ENCODE results near the gene BLTP3A.
"Not testable (repeated sequence)": the region's sequence is repeated elsewhere in the genome, so short reads cannot be mapped to it uniquely, and the experiment has no call there.

The BLTP3A gene, protein sequence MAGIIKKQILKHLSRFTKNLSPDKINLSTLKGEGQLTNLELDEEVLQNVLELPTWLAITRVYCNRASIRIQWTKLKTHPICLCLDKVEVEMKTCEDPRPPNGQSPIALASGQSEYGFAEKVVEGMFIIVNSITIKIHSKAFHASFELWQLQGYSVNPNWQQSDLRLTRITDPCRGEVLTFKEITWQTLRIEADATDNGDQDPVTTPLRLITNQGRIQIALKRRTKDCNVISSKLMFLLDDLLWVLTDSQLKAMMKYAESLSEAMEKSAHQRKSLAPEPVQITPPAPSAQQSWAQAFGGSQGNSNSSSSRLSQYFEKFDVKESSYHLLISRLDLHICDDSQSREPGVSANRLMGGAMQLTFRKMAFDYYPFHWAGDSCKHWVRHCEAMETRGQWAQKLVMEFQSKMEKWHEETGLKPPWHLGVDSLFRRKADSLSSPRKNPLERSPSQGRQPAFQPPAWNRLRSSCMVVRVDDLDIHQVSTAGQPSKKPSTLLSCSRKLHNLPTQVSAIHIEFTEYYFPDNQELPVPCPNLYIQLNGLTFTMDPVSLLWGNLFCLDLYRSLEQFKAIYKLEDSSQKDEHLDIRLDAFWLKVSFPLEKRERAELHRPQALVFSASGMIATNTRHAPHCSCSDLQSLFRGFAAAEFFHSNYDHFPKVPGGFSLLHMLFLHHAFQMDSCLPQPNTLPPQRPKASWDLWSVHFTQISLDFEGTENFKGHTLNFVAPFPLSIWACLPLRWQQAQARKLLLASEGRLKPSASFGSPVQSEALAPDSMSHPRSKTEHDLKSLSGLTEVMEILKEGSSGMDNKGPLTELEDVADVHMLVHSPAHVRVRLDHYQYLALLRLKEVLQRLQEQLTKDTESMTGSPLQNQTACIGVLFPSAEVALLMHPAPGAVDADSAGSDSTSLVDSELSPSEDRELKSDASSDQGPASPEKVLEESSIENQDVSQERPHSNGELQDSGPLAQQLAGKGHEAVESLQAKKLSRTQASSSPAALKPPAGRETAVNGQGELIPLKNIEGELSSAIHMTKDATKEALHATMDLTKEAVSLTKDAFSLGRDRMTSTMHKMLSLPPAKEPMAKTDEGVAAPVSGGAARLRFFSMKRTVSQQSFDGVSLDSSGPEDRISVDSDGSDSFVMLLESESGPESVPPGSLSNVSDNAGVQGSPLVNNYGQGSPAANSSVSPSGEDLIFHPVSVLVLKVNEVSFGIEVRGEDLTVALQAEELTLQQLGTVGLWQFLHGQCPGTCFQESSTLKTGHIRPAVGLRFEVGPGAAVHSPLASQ (N-terminal part only)

GRCh38 chr6:34791701-34792604 lies at the start of gene BLTP3A:
Gene BLTP3A (plus strand): TSS chr6:34792083. CDS start chr6:34792251, 168 bp downstream.
- no peaks in the 10 kb centered on the region for H3K36me3 ChIP-seq (ENCODE audit: control insufficient read depth, insufficient read depth, low read length)
- H3K9me3 ChIP-seq (ENCODE audit: control insufficient read depth, insufficient read depth, low read length): no peaks in the 10 kb centered on the region
- H3K27ac ChIP-seq (ENCODE audit: low read depth, low read length): peak within 1 kb of the TSS; percentile 86

DNA sequence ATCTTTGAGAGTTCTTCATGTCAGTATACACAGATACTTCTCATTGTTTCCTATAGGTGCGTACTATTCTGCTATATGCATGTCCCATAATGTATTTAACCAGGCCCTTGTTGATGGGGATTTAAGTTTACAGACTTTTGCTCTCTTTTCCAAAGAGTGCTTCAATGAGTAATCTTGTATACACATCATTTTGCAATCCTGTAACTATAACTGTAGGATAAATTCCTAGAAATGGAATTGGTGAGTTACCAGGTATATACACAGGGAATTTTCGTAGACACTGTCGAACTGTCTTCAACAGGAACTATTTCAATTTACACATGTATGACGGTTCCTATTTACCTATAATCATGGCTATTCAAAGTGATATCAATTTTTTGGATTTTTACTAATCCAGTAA lies 49.8 kb upstream of the BLTP3A start:
- no peak overlapping the region for H3K4me3 ChIP-seq (ENCODE audit: low read depth, low read length)

More at GRCh38 chr6:34791701-34792604, at the start of gene BLTP3A:
- H3K4me3 ChIP-seq (ENCODE audit: low read depth, low read length): peak within 1 kb of the TSS; percentile 92
- peaks cover 12% of the 10 kb centered on the region for H3K4me1 ChIP-seq (ENCODE audit: control insufficient read depth, insufficient read depth, low read length)
- peak within 1 kb of the TSS; percentile 79 for H3K9ac ChIP-seq (ENCODE audit: low read depth, low read length)
- no peaks in the 10 kb centered on the region for H3K27me3 ChIP-seq (ENCODE audit: control insufficient read depth, insufficient read depth, low read length)

DNA sequence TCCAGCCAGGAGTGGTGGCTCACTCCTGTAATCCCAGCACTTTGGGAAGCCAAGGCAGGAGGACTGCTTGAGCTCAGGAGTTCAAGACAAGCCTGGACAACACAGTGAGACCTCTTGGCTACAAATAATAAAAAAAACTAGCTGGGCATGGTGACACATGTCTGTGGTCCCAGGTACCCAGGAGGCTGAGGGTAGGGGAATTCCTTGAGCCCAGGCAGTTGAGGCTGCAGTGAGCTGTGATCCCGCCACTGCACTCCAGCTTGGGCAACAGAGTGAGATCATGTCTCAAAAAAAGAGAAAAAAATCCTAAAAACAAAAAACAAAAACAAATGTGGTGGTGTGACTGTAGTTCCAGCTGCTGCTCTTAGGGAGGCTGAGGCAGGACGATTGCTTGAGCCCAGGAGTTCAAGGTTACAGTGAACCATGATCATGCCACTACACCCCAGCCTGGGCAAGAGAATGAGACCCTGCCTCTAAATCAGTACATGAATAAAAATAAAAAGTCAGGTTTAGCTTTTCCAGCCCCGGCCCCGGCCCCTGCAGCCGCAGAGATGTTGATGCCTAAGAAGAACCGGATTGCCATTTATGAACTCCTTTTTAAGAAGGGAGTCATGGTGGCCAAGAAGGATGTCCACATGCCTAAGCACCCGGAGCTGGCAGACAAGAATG lies 48.1 kb upstream of the BLTP3A start:
- H3K36me3 ChIP-seq (ENCODE audit: control insufficient read depth, insufficient read depth, low read length): no peaks in the 10 kb centered on the region
- no peaks in the 10 kb centered on the region for H3K9me3 ChIP-seq (ENCODE audit: control insufficient read depth, insufficient read depth, low read length)
- H3K4me1 ChIP-seq (ENCODE audit: control insufficient read depth, insufficient read depth, low read length): no peaks in the 10 kb centered on the region
- no peak overlapping the region for H3K9ac ChIP-seq (ENCODE audit: low read depth, low read length)
- H3K4me3 ChIP-seq (ENCODE audit: low read depth, low read length): no peak overlapping the region
- H3K27ac ChIP-seq (ENCODE audit: low read depth, low read length): no peak overlapping the region
- H3K27me3 ChIP-seq (ENCODE audit: control insufficient read depth, insufficient read depth, low read length): no peaks in the 10 kb centered on the region

More for the DNA sequence above, 49.8 kb upstream of the BLTP3A start:
- H3K4me1 ChIP-seq (ENCODE audit: control insufficient read depth, insufficient read depth, low read length): no peaks in the 10 kb centered on the region
- no peaks in the 10 kb centered on the region for H3K27me3 ChIP-seq (ENCODE audit: control insufficient read depth, insufficient read depth, low read length)
- H3K9me3 ChIP-seq (ENCODE audit: control insufficient read depth, insufficient read depth, low read length): no peaks in the 10 kb centered on the region
- no peak overlapping the region for H3K27ac ChIP-seq (ENCODE audit: low read depth, low read length)
- H3K9ac ChIP-seq (ENCODE audit: low read depth, low read length): no peak overlapping the region
- no peaks in the 10 kb centered on the region for H3K36me3 ChIP-seq (ENCODE audit: control insufficient read depth, insufficient read depth, low read length)

- not testable (repeated sequence) for H3K36me3 ChIP-seq (ENCODE audit: control insufficient read depth, insufficient read depth, low read length); H3K4me3 ChIP-seq (ENCODE audit: low read depth, low read length); H3K27ac ChIP-seq (ENCODE audit: low read depth, low read length); H3K27me3 ChIP-seq (ENCODE audit: control insufficient read depth, insufficient read depth, low read length); H3K9ac ChIP-seq (ENCODE audit: low read depth, low read length); H3K9me3 ChIP-seq (ENCODE audit: control insufficient read depth, insufficient read depth, low read length); H3K4me1 ChIP-seq (ENCODE audit: control insufficient read depth, insufficient read depth, low read length)
Measured at GRCh38 chr6:34744294-34744647, 47.6 kb upstream of the BLTP3A start.

DNA sequence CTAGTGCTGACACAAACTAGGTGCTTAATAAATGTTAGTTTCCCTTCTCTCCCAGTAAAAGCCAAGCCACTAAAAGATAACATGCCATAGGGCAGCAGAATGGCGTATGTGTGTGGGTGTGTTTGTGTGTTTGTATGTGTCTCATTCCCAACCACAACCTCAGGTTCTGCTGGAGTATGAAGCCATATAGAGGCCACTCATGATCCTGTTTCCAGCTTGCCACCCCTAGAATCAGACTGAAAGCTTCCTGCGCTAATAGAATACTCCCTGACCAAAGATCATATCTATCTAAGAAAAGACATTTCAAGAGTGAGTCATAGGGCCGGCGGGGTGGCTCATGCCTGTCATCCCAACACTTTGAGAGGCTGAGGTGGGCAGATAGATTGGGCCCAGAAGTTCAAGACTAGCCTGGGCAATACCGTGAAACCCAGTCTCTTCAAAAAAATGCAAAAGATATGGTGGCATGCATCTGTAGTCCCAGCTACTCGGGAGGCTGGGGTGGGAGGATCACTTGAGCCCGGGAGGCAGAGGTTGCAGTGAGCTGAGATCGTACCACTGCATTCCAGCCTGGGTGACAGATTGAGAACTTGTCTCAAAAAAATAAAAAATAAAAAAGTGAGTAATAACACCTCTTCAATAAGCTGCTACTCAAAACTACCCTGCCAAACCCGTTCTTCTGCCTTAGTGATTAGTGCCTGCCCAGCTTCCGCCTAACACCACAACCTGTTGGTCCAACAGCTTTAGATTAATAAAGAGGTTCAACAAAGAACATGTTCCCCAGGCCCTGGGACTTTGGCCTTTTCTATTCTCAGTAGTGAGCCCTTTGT lies 46.4 kb upstream of the BLTP3A start:
- no peak overlapping the region for H3K4me3 ChIP-seq (ENCODE audit: low read depth, low read length)
- no peak overlapping the region for H3K27ac ChIP-seq (ENCODE audit: low read depth, low read length)
- H3K36me3 ChIP-seq (ENCODE audit: control insufficient read depth, insufficient read depth, low read length): no peaks in the 10 kb centered on the region
- H3K4me1 ChIP-seq (ENCODE audit: control insufficient read depth, insufficient read depth, low read length): no peaks in the 10 kb centered on the region
- no peak overlapping the region for H3K9ac ChIP-seq (ENCODE audit: low read depth, low read length)
- H3K27me3 ChIP-seq (ENCODE audit: control insufficient read depth, insufficient read depth, low read length): no peaks in the 10 kb centered on the region
- no peaks in the 10 kb centered on the region for H3K9me3 ChIP-seq (ENCODE audit: control insufficient read depth, insufficient read depth, low read length)

DNA sequence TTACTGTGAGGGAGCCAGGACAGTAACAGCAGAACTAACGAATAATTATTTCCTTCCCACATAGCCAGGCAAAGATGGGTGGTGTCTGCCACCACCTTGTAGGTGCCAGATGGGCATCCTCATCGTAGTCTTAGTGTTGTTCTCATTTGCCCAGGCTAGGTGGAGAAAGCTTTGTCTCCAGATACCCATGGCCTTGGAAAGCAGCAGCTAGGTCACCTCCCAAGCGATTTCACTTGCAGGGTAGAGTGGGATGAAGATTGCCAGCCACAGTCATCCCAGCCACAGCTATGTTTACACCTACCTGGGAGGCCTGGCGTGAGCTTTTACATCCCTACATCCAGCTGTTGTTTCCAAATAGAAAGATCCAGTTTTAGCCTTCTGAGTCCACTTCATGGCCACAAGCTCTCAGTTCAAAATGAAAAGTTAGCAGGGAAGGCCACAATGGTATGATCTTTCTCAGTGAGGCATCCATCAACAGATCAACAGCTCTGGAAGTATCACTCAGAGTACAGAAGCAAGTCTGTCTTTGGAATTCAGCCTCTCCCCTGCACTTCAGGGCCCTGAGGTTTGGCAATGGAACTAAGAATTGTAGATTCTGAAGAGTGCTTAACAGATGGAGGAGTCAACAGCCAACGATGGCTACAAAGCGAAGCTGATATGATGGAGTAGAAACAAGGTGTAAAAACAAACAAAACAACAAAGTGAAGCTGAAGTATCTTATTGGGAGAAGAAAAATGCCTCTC lies 45.6 kb upstream of the BLTP3A start:
- Histone ChIP-seq H3K9ac (ENCODE audit: low read depth, low read length) (no peak overlapping the region), H3K4me1 (ENCODE audit: control insufficient read depth, insufficient read depth, low read length) (no peaks in the 10 kb centered on the region), H3K9me3 (ENCODE audit: control insufficient read depth, insufficient read depth, low read length) (no peaks in the 10 kb centered on the region), H3K27me3 (ENCODE audit: control insufficient read depth, insufficient read depth, low read length) (no peaks in the 10 kb centered on the region), H3K4me3 (ENCODE audit: low read depth, low read length) (no peak overlapping the region), H3K27ac (ENCODE audit: low read depth, low read length) (no peak overlapping the region), H3K36me3 (ENCODE audit: control insufficient read depth, insufficient read depth, low read length) (no peaks in the 10 kb centered on the region)

DNA sequence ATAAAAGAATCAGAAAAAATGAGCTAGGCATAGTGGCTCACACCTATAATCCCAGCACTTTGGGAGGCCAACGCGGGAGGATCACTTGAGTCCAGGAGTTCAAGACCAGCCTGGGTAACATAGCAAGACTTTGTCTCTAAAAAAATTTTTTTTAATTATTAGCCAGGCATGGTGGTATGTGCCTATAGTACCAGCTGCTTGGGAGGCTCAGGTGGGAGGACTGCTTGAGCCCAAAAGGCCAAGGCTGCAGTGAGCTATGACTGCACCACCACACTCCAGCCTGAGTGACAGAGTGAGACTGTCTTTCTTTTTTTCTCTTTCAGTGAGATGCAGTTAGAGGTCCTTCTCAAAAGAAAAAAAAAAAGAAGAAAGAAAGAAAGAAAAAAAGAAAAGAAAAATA lies 43.1 kb upstream of the BLTP3A start:
- Histone ChIP-seq H3K9me3 (ENCODE audit: control insufficient read depth, insufficient read depth, low read length) (no peaks in the 10 kb centered on the region), H3K27ac (ENCODE audit: low read depth, low read length) (no peak overlapping the region), H3K27me3 (ENCODE audit: control insufficient read depth, insufficient read depth, low read length) (no peaks in the 10 kb centered on the region), H3K4me1 (ENCODE audit: control insufficient read depth, insufficient read depth, low read length) (no peaks in the 10 kb centered on the region), H3K4me3 (ENCODE audit: low read depth, low read length) (no peak overlapping the region), H3K9ac (ENCODE audit: low read depth, low read length) (no peak overlapping the region), H3K36me3 (ENCODE audit: control insufficient read depth, insufficient read depth, low read length) (no peaks in the 10 kb centered on the region)

GRCh38 chr6:34756513-34756856 lies 35.4 kb upstream of the BLTP3A start:
- Histone ChIP-seq H3K36me3 (ENCODE audit: control insufficient read depth, insufficient read depth, low read length) (peaks cover 18% of the 10 kb centered on the region), H3K4me3 (ENCODE audit: low read depth, low read length) (peak overlapping the region; percentile 88), H3K9ac (ENCODE audit: low read depth, low read length) (peak overlapping the region; percentile 83; the same call in 1 of the 2 replicates)
- not testable (repeated sequence) for H3K27me3 ChIP-seq (ENCODE audit: control insufficient read depth, insufficient read depth, low read length); H3K9me3 ChIP-seq (ENCODE audit: control insufficient read depth, insufficient read depth, low read length); H3K27ac ChIP-seq (ENCODE audit: low read depth, low read length); H3K4me1 ChIP-seq (ENCODE audit: control insufficient read depth, insufficient read depth, low read length)

Data from HUES48 (cell line).